ENCODE measurements around the gene KCNH2. TPM values are rescaled to one million over a fixed set of nuclear protein-coding genes. Genes with fewer than 3 reads are reported as not detected.

Gene KCNH2
- total RNA-seq, 1 experiment from 2014 or later, result 1.8 TPM

DNA sequence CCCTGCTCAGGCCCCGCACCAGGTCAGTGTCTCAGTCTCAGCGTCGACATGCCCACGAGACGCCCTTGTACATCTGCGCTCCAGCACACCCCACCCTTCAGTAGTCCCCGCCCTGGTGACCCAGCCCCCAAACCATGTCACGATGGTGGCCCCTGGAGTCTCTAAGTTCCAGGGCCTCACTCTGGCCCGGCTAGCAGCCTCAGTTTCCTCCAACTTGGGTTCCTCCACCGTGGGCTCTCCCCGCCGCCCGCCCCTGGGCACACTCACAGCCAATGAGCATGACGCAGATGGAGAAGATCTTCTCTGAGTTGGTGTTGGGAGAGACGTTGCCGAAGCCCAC lies 27.0 kb downstream of the KCNH2 start:
- ATAC-seq (no peak), DNase-seq (ENCODE audit: low read depth, low spot score) (no peak)
- TF ChIP-seq, protein P1, sequence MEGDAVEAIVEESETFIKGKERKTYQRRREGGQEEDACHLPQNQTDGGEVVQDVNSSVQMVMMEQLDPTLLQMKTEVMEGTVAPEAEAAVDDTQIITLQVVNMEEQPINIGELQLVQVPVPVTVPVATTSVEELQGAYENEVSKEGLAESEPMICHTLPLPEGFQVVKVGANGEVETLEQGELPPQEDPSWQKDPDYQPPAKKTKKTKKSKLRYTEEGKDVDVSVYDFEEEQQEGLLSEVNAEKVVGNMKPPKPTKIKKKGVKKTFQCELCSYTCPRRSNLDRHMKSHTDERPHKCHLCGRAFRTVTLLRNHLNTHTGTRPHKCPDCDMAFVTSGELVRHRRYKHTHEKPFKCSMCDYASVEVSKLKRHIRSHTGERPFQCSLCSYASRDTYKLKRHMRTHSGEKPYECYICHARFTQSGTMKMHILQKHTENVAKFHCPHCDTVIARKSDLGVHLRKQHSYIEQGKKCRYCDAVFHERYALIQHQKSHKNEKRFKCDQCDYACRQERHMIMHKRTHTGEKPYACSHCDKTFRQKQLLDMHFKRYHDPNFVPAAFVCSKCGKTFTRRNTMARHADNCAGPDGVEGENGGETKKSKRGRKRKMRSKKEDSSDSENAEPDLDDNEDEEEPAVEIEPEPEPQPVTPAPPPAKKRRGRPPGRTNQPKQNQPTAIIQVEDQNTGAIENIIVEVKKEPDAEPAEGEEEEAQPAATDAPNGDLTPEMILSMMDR (IDR thresholded peaks at IDR 0.05), result no peak
- TF ChIP-seq POLR2AphosphoS5 (IDR thresholded peaks at IDR 0.05; ENCODE audit: low read depth, low read length) (no peak), SIN3A (IDR thresholded peaks at IDR 0.05; ENCODE audit: borderline replicate concordance, insufficient read depth, low read depth, low read length) (no peak), TCF7L2 (IDR thresholded peaks at IDR 0.05; ENCODE audit: low read depth, low read length) (no peak)
- TF ChIP-seq, protein P2, sequence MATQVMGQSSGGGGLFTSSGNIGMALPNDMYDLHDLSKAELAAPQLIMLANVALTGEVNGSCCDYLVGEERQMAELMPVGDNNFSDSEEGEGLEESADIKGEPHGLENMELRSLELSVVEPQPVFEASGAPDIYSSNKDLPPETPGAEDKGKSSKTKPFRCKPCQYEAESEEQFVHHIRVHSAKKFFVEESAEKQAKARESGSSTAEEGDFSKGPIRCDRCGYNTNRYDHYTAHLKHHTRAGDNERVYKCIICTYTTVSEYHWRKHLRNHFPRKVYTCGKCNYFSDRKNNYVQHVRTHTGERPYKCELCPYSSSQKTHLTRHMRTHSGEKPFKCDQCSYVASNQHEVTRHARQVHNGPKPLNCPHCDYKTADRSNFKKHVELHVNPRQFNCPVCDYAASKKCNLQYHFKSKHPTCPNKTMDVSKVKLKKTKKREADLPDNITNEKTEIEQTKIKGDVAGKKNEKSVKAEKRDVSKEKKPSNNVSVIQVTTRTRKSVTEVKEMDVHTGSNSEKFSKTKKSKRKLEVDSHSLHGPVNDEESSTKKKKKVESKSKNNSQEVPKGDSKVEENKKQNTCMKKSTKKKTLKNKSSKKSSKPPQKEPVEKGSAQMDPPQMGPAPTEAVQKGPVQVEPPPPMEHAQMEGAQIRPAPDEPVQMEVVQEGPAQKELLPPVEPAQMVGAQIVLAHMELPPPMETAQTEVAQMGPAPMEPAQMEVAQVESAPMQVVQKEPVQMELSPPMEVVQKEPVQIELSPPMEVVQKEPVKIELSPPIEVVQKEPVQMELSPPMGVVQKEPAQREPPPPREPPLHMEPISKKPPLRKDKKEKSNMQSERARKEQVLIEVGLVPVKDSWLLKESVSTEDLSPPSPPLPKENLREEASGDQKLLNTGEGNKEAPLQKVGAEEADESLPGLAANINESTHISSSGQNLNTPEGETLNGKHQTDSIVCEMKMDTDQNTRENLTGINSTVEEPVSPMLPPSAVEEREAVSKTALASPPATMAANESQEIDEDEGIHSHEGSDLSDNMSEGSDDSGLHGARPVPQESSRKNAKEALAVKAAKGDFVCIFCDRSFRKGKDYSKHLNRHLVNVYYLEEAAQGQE (IDR thresholded peaks at IDR 0.05; ENCODE audit: insufficient read depth in 1 of 2, low read depth in 2 of 2, low read length in 1 of 2), result no peak
- in situ Hi-C loops (cut with HindIII; ENCODE audit: low pct_unique_long_range_greater_than_20kb, low sequenced_read_pairs) (no loop called here), intact Hi-C loops (cut with micrococcal nuclease; ENCODE audit: unreplicated experiment) (no loop called here)
- H3K27me3 ChIP-seq (ENCODE audit: control insufficient read depth, insufficient read depth, low read length), result no peaks in the 10 kb centered on the region
- ChIA-PET POLR2A (no interaction called here), CTCF (interaction anchor here (0.6 kb wide), 1 partner anchor 48 kb away, joined by 5 read pairs; no protein-coding TSS in a partner anchor)
- H3K27ac ChIP-seq (ENCODE audit: low read length), result no peak overlapping the region
- H3K9me3 ChIP-seq (ENCODE audit: control insufficient read depth, insufficient read depth, low read depth, low read length), result no peaks in the 10 kb centered on the region
- no peak overlapping the region for H3K4me3 ChIP-seq (ENCODE audit: low read depth in 2 of 2, low read length in 2 of 2)
- no peaks in the 10 kb centered on the region for H3K4me1 ChIP-seq (ENCODE audit: control insufficient read depth, insufficient read depth, low read length)
- BruUV-seq (replicated peaks), result no TSS peak
- no peaks in the 10 kb centered on the region for H3K36me3 ChIP-seq (ENCODE audit: control insufficient read depth, insufficient read depth, low read length)

- H3K36me3 ChIP-seq (ENCODE audit: control insufficient read depth, insufficient read depth, low read length), result no peaks in the 10 kb centered on the region
- H3K4me3 ChIP-seq (ENCODE audit: low read depth in 2 of 2, low read length in 2 of 2), result no peak overlapping the region
- H3K27me3 ChIP-seq (ENCODE audit: control insufficient read depth, insufficient read depth, low read length), result no peaks in the 10 kb centered on the region
- TF ChIP-seq, protein P1 (IDR thresholded peaks at IDR 0.05), result no peak
- TF ChIP-seq TCF7L2 (IDR thresholded peaks at IDR 0.05; ENCODE audit: low read depth, low read length), result no peak
- no peak for TF ChIP-seq SIN3A (IDR thresholded peaks at IDR 0.05; ENCODE audit: borderline replicate concordance, insufficient read depth, low read depth, low read length)
- intact Hi-C loops (cut with micrococcal nuclease; ENCODE audit: unreplicated experiment), result no loop called here
- in situ Hi-C loops (cut with HindIII; ENCODE audit: low pct_unique_long_range_greater_than_20kb, low sequenced_read_pairs), result no loop called here
- ATAC-seq (no peak), DNase-seq (ENCODE audit: low read depth, low spot score) (no peak)
- CTCF ChIA-PET, result no interaction called here
- no peak overlapping the region for H3K27ac ChIP-seq (ENCODE audit: low read length)
- POLR2A ChIA-PET, result no interaction called here
- no peaks in the 10 kb centered on the region for H3K9me3 ChIP-seq (ENCODE audit: control insufficient read depth, insufficient read depth, low read depth, low read length)
- no peaks in the 10 kb centered on the region for H3K4me1 ChIP-seq (ENCODE audit: control insufficient read depth, insufficient read depth, low read length)
- BruUV-seq (replicated peaks), result no TSS peak
These were observed 27.5 kb downstream of the KCNH2 start for GRCh38 chr7:150950496-150951180.
